ENCODE measurements around the gene SOCS6.
"Not testable (repeated sequence)": the region's sequence is repeated elsewhere in the genome, so short reads cannot be mapped to it uniquely, and the experiment has no call there.

SOCS6 gene

DNA sequence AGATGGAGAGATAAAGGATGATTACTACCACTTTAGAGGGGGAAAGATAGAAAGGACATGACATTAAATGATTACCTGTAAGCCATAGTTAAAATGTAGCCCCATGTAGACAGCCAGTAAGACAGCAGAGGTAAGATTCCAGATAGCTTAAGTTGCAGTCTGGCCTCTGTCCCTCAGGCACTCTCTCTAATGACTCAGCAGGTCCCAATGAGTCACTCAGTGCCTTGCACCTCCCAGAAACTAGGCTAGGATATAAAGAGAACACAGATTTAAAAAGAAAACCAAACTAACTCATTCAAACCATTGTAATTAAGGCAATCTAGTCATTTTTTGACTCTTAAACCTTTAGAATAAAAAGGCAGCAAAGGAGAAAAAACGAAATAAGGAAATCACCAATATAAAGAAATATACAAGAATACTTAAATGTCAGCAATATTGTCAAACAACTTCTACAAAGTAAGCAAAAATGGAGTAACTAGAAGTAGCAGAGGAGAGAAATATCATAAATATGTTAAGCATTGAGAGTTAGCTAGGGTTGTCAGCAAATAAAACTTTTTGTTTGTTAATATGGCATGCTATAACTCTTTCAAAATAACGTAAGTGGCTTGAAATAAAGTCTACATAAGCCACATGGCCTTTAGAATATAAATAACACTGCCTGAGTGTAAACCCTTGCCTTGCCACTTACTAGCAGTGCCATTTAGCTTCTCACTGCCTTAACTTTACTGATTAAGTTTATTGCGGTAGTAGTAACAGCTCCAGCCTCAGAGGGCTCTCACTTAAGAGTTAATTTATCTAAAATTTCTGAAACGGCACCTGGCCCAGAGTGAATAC is 48.5 kb downstream of the SOCS6 start:
- Histone ChIP-seq H3K27ac (ENCODE audit: low read length) (peak overlapping the region; percentile 30), H3K36me3 (ENCODE audit: control insufficient read depth in 1 of 2, insufficient read depth in 2 of 2, low read length in 2 of 2) (peaks cover 0 to 8% of the 10 kb centered on the region in 2 donors), H3K27me3 (ENCODE audit: low read depth, low read length) (no peaks in the 10 kb centered on the region), H3K4me1 (ENCODE audit: control insufficient read depth in 1 of 2, insufficient read depth in 2 of 2, low read length in 2 of 2) (peaks cover 0 to 6% of the 10 kb centered on the region in 2 donors), H3K4me3 (ENCODE audit: low read depth in 1 of 2, low read length in 2 of 2) (no peak overlapping the region), H3K9me3 (ENCODE audit: control insufficient read depth in 1 of 2, low read length in 2 of 2) (no peaks in the 10 kb centered on the region)

DNA sequence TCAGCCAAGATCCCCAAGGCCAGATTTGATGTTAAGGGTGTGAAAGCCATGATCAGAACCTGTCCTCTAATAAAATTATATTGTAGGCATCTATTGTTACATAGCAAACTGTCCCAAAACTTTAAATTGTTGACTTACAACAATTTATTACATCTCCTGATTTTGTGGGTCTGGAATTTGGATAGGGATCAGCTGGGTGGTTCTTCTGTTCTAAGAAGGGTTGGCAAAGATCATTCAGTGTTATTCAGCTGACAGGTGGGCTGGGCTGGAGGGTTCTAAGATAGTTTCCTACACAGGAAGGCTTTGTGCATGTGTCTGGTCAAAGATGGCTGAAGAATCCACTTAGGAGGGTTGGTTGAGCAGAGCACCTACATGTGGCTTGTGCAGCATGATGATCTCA is 50.0 kb downstream of the SOCS6 start:
- H3K4me3 ChIP-seq (ENCODE audit: low read depth in 1 of 2, low read length in 2 of 2), result no peak overlapping the region
- H3K27me3 ChIP-seq (ENCODE audit: low read depth, low read length), result no peaks in the 10 kb centered on the region
- no peaks in the 10 kb centered on the region for H3K9me3 ChIP-seq (ENCODE audit: control insufficient read depth in 1 of 2, low read length in 2 of 2)
- peaks cover 0 to 6% of the 10 kb centered on the region in 2 donors for H3K4me1 ChIP-seq (ENCODE audit: control insufficient read depth in 1 of 2, insufficient read depth in 2 of 2, low read length in 2 of 2)
- H3K27ac ChIP-seq (ENCODE audit: low read length), result no peak overlapping the region
- peaks cover 0 to 8% of the 10 kb centered on the region in 2 donors for H3K36me3 ChIP-seq (ENCODE audit: control insufficient read depth in 1 of 2, insufficient read depth in 2 of 2, low read length in 2 of 2)

- peaks cover 0 to 6% of the 10 kb centered on the region in 2 donors for H3K4me1 ChIP-seq (ENCODE audit: control insufficient read depth in 1 of 2, insufficient read depth in 2 of 2, low read length in 2 of 2)
- H3K36me3 ChIP-seq (ENCODE audit: control insufficient read depth in 1 of 2, insufficient read depth in 2 of 2, low read length in 2 of 2), result peaks cover 0 to 8% of the 10 kb centered on the region in 2 donors
- no peaks in the 10 kb centered on the region for H3K27me3 ChIP-seq (ENCODE audit: low read depth, low read length)
- no peak overlapping the region for H3K27ac ChIP-seq (ENCODE audit: low read length)
- no peaks in the 10 kb centered on the region for H3K9me3 ChIP-seq (ENCODE audit: control insufficient read depth in 1 of 2, low read length in 2 of 2)
- H3K4me3 ChIP-seq (ENCODE audit: low read depth in 1 of 2, low read length in 2 of 2), result no peak overlapping the region
Measured at GRCh38 chr18:70339915-70340314, 51.1 kb downstream of the SOCS6 start.

DNA sequence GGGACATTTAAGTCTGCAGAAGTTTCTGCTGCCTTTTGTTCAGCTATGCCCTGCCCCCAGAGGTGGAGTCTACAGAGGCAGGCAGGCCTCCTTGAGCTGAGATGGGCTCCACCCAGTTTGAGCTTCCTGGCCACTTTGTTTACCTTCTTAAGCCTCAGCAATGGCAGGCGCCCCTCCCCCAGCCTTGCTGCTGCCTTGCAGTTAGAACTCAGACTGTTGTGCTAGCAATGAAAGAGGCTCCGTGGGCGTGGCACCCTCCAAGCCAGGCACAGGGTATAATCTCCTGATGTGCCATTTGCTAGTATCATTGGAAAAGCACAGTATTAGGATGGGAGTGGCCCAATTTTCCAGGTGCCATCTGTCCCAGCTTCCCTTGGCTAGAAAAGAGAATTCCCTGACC is 59.6 kb downstream of the SOCS6 start:
- not testable (repeated sequence) for H3K4me3 ChIP-seq (ENCODE audit: low read depth in 1 of 2, low read length in 2 of 2); H3K36me3 ChIP-seq (ENCODE audit: control insufficient read depth in 1 of 2, insufficient read depth in 2 of 2, low read length in 2 of 2); H3K4me1 ChIP-seq (ENCODE audit: control insufficient read depth in 1 of 2, insufficient read depth in 2 of 2, low read length in 2 of 2); H3K27me3 ChIP-seq (ENCODE audit: low read depth, low read length); H3K9me3 ChIP-seq (ENCODE audit: control insufficient read depth in 1 of 2, low read length in 2 of 2); H3K27ac ChIP-seq (ENCODE audit: low read length)

GRCh38 chr18:70349316-70349715 is 60.5 kb downstream of the SOCS6 start:
- H3K4me3 ChIP-seq (ENCODE audit: low read depth in 1 of 2, low read length in 2 of 2), result no peak overlapping the region
- H3K4me1 ChIP-seq (ENCODE audit: control insufficient read depth in 1 of 2, insufficient read depth in 2 of 2, low read length in 2 of 2), result no peaks in the 10 kb centered on the region
- no peaks in the 10 kb centered on the region for H3K27me3 ChIP-seq (ENCODE audit: low read depth, low read length)
- H3K9me3 ChIP-seq (ENCODE audit: control insufficient read depth in 1 of 2, low read length in 2 of 2), result peaks cover 0 to 2% of the 10 kb centered on the region in 2 donors
- H3K27ac ChIP-seq (ENCODE audit: low read length), result no peak overlapping the region
- peaks cover 4 to 5% of the 10 kb centered on the region in 2 donors for H3K36me3 ChIP-seq (ENCODE audit: control insufficient read depth in 1 of 2, insufficient read depth in 2 of 2, low read length in 2 of 2)

GRCh38 chr18:70354080-70354479 is 65.2 kb downstream of the SOCS6 start:
- Histone ChIP-seq H3K36me3 (ENCODE audit: control insufficient read depth in 1 of 2, insufficient read depth in 2 of 2, low read length in 2 of 2) (peaks cover 4 to 5% of the 10 kb centered on the region in 2 donors), H3K9me3 (ENCODE audit: control insufficient read depth in 1 of 2, low read length in 2 of 2) (peaks cover 0 to 3% of the 10 kb centered on the region in 2 donors), H3K27ac (ENCODE audit: low read length) (no peak overlapping the region), H3K4me1 (ENCODE audit: control insufficient read depth in 1 of 2, insufficient read depth in 2 of 2, low read length in 2 of 2) (no peaks in the 10 kb centered on the region), H3K4me3 (ENCODE audit: low read depth in 1 of 2, low read length in 2 of 2) (no peak overlapping the region), H3K27me3 (ENCODE audit: low read depth, low read length) (no peaks in the 10 kb centered on the region)

- no peak overlapping the region for H3K27ac ChIP-seq (ENCODE audit: low read length)
- H3K36me3 ChIP-seq (ENCODE audit: control insufficient read depth in 1 of 2, insufficient read depth in 2 of 2, low read length in 2 of 2), result peaks cover 4 to 5% of the 10 kb centered on the region in 2 donors
- no peak overlapping the region for H3K4me3 ChIP-seq (ENCODE audit: low read depth in 1 of 2, low read length in 2 of 2)
- no peaks in the 10 kb centered on the region for H3K27me3 ChIP-seq (ENCODE audit: low read depth, low read length)
- no peaks in the 10 kb centered on the region for H3K4me1 ChIP-seq (ENCODE audit: control insufficient read depth in 1 of 2, insufficient read depth in 2 of 2, low read length in 2 of 2)
- H3K9me3 ChIP-seq (ENCODE audit: control insufficient read depth in 1 of 2, low read length in 2 of 2), result peaks cover 0 to 3% of the 10 kb centered on the region in 2 donors
Measured at GRCh38 chr18:70354771-70355170, 65.9 kb downstream of the SOCS6 start.

DNA sequence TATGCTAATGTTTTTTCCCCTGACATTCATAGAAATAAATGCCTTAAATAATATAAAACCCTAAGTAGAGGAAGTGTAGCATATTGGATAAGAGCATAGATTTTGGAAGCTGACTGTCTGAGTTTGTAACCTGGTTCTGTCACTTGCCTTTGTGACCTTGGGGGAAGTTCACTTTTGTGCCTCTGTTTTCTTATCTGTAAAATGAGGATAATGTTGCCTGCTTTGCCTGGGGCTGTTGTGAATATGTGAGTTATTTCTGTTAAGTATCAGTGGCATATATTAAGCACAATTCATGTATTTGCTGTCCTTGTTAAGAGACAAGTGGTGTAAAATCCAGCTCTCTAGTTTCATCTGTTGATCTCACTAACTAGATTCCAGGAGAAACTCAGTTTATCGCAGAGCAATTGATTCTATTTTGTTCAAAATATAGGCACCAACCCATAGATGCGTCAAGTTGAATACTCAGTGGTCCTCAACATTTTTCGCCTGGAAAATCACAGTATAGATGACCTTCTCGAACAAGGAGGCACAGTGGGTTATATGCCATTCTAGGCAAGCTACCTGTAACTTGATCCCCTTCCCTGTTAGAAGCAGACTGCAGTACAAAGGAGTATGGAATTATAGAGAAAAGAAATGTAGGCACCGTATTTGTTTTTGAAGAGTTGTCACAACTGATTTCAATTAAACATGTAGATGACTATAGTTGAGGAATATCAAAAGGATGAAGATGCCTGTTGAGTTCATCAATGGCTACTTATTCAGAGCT is 67.0 kb downstream of the SOCS6 start:
- H3K9me3 ChIP-seq (ENCODE audit: control insufficient read depth in 1 of 2, low read length in 2 of 2), result peaks cover 0 to 3% of the 10 kb centered on the region in 2 donors
- no peaks in the 10 kb centered on the region for H3K4me1 ChIP-seq (ENCODE audit: control insufficient read depth in 1 of 2, insufficient read depth in 2 of 2, low read length in 2 of 2)
- H3K36me3 ChIP-seq (ENCODE audit: control insufficient read depth in 1 of 2, insufficient read depth in 2 of 2, low read length in 2 of 2), result peaks cover 4 to 5% of the 10 kb centered on the region in 2 donors
- H3K27ac ChIP-seq (ENCODE audit: low read length), result no peak overlapping the region
- H3K4me3 ChIP-seq (ENCODE audit: low read depth in 1 of 2, low read length in 2 of 2), result no peak overlapping the region
- no peaks in the 10 kb centered on the region for H3K27me3 ChIP-seq (ENCODE audit: low read depth, low read length)

- H3K27ac ChIP-seq (ENCODE audit: low read length); H3K27me3 ChIP-seq (ENCODE audit: low read depth, low read length); H3K36me3 ChIP-seq (ENCODE audit: control insufficient read depth in 1 of 2, insufficient read depth in 2 of 2, low read length in 2 of 2); H3K9me3 ChIP-seq (ENCODE audit: control insufficient read depth in 1 of 2, low read length in 2 of 2); H3K4me1 ChIP-seq (ENCODE audit: control insufficient read depth in 1 of 2, insufficient read depth in 2 of 2, low read length in 2 of 2); H3K4me3 ChIP-seq (ENCODE audit: low read depth in 1 of 2, low read length in 2 of 2): not testable (repeated sequence)
Measured at GRCh38 chr18:70358105-70358406, 69.2 kb downstream of the SOCS6 start.

GRCh38 chr18:70359071-70359470 is 70.2 kb downstream of the SOCS6 start:
- H3K36me3 ChIP-seq (ENCODE audit: control insufficient read depth in 1 of 2, insufficient read depth in 2 of 2, low read length in 2 of 2), result no peaks in the 10 kb centered on the region
- H3K4me1 ChIP-seq (ENCODE audit: control insufficient read depth in 1 of 2, insufficient read depth in 2 of 2, low read length in 2 of 2), result no peaks in the 10 kb centered on the region
- peaks cover 0 to 3% of the 10 kb centered on the region in 2 donors for H3K9me3 ChIP-seq (ENCODE audit: control insufficient read depth in 1 of 2, low read length in 2 of 2)
- H3K27ac ChIP-seq (ENCODE audit: low read length), result no peak overlapping the region
- no peaks in the 10 kb centered on the region for H3K27me3 ChIP-seq (ENCODE audit: low read depth, low read length)
- no peak overlapping the region for H3K4me3 ChIP-seq (ENCODE audit: low read depth in 1 of 2, low read length in 2 of 2)

GRCh38 chr18:70362258-70362657 is 73.4 kb downstream of the SOCS6 start:
- H3K27ac ChIP-seq (ENCODE audit: low read length), result no peak overlapping the region
- H3K4me1 ChIP-seq (ENCODE audit: control insufficient read depth in 1 of 2, insufficient read depth in 2 of 2, low read length in 2 of 2), result no peaks in the 10 kb centered on the region

More at GRCh38 chr18:70362258-70362657, 73.4 kb downstream of the SOCS6 start:
- Histone ChIP-seq H3K4me3 (ENCODE audit: low read depth in 1 of 2, low read length in 2 of 2) (no peak overlapping the region), H3K36me3 (ENCODE audit: control insufficient read depth in 1 of 2, insufficient read depth in 2 of 2, low read length in 2 of 2) (no peaks in the 10 kb centered on the region), H3K9me3 (ENCODE audit: control insufficient read depth in 1 of 2, low read length in 2 of 2) (no peaks in the 10 kb centered on the region), H3K27me3 (ENCODE audit: low read depth, low read length) (no peaks in the 10 kb centered on the region)

Measured in muscle layer of duodenum (tissue), 2 donors.